ENCODE measurements around the gene QPCTL. TPM values are rescaled to one million over a fixed set of nuclear protein-coding genes. Genes with fewer than 3 reads are reported as not detected.
A peak's percentile ranks its signal among the peaks of the same experiment; 100 is the strongest.

Gene QPCTL
- total and polyA plus RNA-seq, 2 of the 13 experiments (the other 11 are each of a cell fraction or from before 2014, with no cell fraction given): 16.0 to 19.1 TPM

GRCh38 chr19:45657520-45658167, 34.8 kb upstream of the QPCTL start (continued):
- TF ChIP-seq, protein P1, sequence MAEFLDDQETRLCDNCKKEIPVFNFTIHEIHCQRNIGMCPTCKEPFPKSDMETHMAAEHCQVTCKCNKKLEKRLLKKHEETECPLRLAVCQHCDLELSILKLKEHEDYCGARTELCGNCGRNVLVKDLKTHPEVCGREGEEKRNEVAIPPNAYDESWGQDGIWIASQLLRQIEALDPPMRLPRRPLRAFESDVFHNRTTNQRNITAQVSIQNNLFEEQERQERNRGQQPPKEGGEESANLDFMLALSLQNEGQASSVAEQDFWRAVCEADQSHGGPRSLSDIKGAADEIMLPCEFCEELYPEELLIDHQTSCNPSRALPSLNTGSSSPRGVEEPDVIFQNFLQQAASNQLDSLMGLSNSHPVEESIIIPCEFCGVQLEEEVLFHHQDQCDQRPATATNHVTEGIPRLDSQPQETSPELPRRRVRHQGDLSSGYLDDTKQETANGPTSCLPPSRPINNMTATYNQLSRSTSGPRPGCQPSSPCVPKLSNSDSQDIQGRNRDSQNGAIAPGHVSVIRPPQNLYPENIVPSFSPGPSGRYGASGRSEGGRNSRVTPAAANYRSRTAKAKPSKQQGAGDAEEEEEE (CRISPR knock-in tag; IDR thresholded peaks at IDR 0.05; ENCODE audit: borderline replicate concordance): no peak
- TF ChIP-seq ZNF30 (CRISPR knock-in tag; IDR thresholded peaks at IDR 0.05) (no peak), TEAD3 (CRISPR knock-in tag; optimal IDR thresholded peaks at IDR 0.05; ENCODE audit: borderline replicate concordance) (peak; percentile 16), ZNF281 (CRISPR knock-in tag; IDR thresholded peaks at IDR 0.05; ENCODE audit: borderline replicate concordance) (no peak), SETDB1 (CRISPR knock-in tag; IDR thresholded peaks at IDR 0.05; ENCODE audit: borderline replicate concordance) (no peak), PRMT3 (CRISPR knock-in tag; IDR thresholded peaks at IDR 0.05; ENCODE audit: borderline replicate concordance, low read depth) (no peak), SPEN (CRISPR knock-in tag; IDR thresholded peaks at IDR 0.05; ENCODE audit: low read depth) (no peak), TBL1XR1 (IDR thresholded peaks at IDR 0.05; ENCODE audit: borderline replicate concordance, low read length, partially characterized antibody) (no peak), GATAD2A (CRISPR knock-in tag; IDR thresholded peaks at IDR 0.05) (peak; percentile 67; the same call in 1 of the 2 replicates), ZNF784 (CRISPR knock-in tag; IDR thresholded peaks at IDR 0.05; ENCODE audit: borderline replicate concordance) (no peak), PATZ1 (CRISPR knock-in tag; IDR thresholded peaks at IDR 0.05) (peak; percentile 99), ZNF512B (CRISPR knock-in tag; IDR thresholded peaks at IDR 0.05; ENCODE audit: borderline replicate concordance) (no peak), ZNF143 (CRISPR knock-in tag; IDR thresholded peaks at IDR 0.05) (no peak), KAT8 (CRISPR knock-in tag; IDR thresholded peaks at IDR 0.05) (no peak), ZNF362 (CRISPR knock-in tag; IDR thresholded peaks at IDR 0.05; ENCODE audit: borderline replicate concordance) (peak; percentile 30; the same call in 1 of the 2 replicates)
- TF ChIP-seq, protein P2, sequence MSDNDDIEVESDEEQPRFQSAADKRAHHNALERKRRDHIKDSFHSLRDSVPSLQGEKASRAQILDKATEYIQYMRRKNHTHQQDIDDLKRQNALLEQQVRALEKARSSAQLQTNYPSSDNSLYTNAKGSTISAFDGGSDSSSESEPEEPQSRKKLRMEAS (IDR thresholded peaks at IDR 0.05): 0 out of 2 replicates have a peak, but pooled peaks have one; percentile 23
